GM21390 (cell line): ENCODE data around the gene IGFL3.
"Not testable (repeated sequence)": the region's sequence is repeated elsewhere in the genome, so short reads cannot be mapped to it uniquely, and the experiment has no call there.

Experiments used
- ATAC-seq: cut with Tn5 transposase; IDR thresholded peaks from one replicate; pipeline ENCODE4 v1.9.1; 2021; ENCODE audit not compliant: unreplicated experiment

IGFL3 gene

GRCh38 chr19:46126086-46126580 is 1.6 kb upstream of the IGFL3 start:
- no peak for ATAC-seq

- no peak for ATAC-seq
Observed at GRCh38 chr19:46125447-46125846, 959 bp upstream of the IGFL3 start.

GRCh38 chr19:46118136-46118535 is 6.4 kb downstream of the IGFL3 start:
- ATAC-seq = no peak

- ATAC-seq = no peak
Observed at GRCh38 chr19:46116121-46116520, 8.4 kb downstream of the IGFL3 start.

GRCh38 chr19:46115396-46116106 is 8.9 kb downstream of the IGFL3 start:
- no peak for ATAC-seq

GRCh38 chr19:46113726-46114125 is 10.8 kb downstream of the IGFL3 start:
- no peak for ATAC-seq

GRCh38 chr19:46112527-46112926 is 12.0 kb downstream of the IGFL3 start:
- ATAC-seq = no peak

GRCh38 chr19:46111376-46111775 is 13.1 kb downstream of the IGFL3 start:
- ATAC-seq = no peak

- no peak for ATAC-seq
Observed at GRCh38 chr19:46109876-46110275, 14.6 kb downstream of the IGFL3 start.

GRCh38 chr19:46107371-46107770 is 17.1 kb downstream of the IGFL3 start:
- no peak for ATAC-seq

GRCh38 chr19:46102333-46102732 is 22.2 kb downstream of the IGFL3 start:
- ATAC-seq = not testable (repeated sequence)

GRCh38 chr19:46101293-46101692 is 23.2 kb downstream of the IGFL3 start:
- no peak for ATAC-seq

- no peak for ATAC-seq
Observed at GRCh38 chr19:46100344-46100743, 24.1 kb downstream of the IGFL3 start.

GRCh38 chr19:46090444-46090843 is 34.0 kb downstream of the IGFL3 start:
- no peak for ATAC-seq

- no peak for ATAC-seq
Observed at GRCh38 chr19:46089432-46089831, 35.1 kb downstream of the IGFL3 start.

- no peak for ATAC-seq
Observed at GRCh38 chr19:46088101-46088500, 36.4 kb downstream of the IGFL3 start.

GRCh38 chr19:46085888-46086287 is 38.6 kb downstream of the IGFL3 start:
- ATAC-seq = no peak

GRCh38 chr19:46082728-46083050 is 41.8 kb downstream of the IGFL3 start:
- ATAC-seq = no peak

- ATAC-seq = no peak
Observed at GRCh38 chr19:46081928-46082727, 42.4 kb downstream of the IGFL3 start.

- no peak for ATAC-seq
Observed at GRCh38 chr19:46080561-46080960, 43.9 kb downstream of the IGFL3 start.

GRCh38 chr19:46079576-46079975 is 44.9 kb downstream of the IGFL3 start:
- no peak for ATAC-seq

- ATAC-seq = not testable (repeated sequence)
Observed at GRCh38 chr19:46078573-46079332, 45.7 kb downstream of the IGFL3 start.
